ENCODE data around the gene EIF4G2. TPM values are rescaled to one million over a fixed set of nuclear protein-coding genes. Genes with fewer than 3 reads are reported as not detected.

The EIF4G2 gene
- total and polyA plus RNA-seq, 10 of the 15 experiments (the other 5 are each of a cell fraction or from before 2014, with no cell fraction given), result 210 to 1,104 (median 713) TPM

GRCh38 chr11:10847960-10848860 lies 39.5 kb upstream of the EIF4G2 start:
- no peak overlapping the region for H3K4me3 ChIP-seq
- POLR2A ChIA-PET, result interaction anchor here (0.9 to 1.5 kb wide), 4 partner anchors 10 to 39 kb away, joined by 3 to 11 read pairs (median 4); partner anchors contain the start of gene EIF4G2
- in situ Hi-C loops (cut with MboI) (no loop called here), intact Hi-C loops (cut with micrococcal nuclease; ENCODE audit: unreplicated experiment) (no loop called here)
- no TSS peak for BruUV-seq (replicated peaks)
- TF ChIP-seq IRF4 (IDR thresholded peaks at IDR 0.05; ENCODE audit: low read depth, low read length) (no peak), HCFC1 (IDR thresholded peaks at IDR 0.05; ENCODE audit: low read length) (no peak), MAX (IDR thresholded peaks at IDR 0.05; ENCODE audit: low read depth, low read length) (no peak), HDGF (IDR thresholded peaks at IDR 0.05) (no peak), NR2F1 (conservative IDR thresholded peaks at IDR 0.05) (no peak), EED (IDR thresholded peaks at IDR 0.05; ENCODE audit: low read depth) (no peak), POLR2A (IDR thresholded peaks at IDR 0.05; ENCODE audit: low read depth, low read length) (no peak), RBBP5 (conservative IDR thresholded peaks at IDR 0.05) (no peak), IRF3 (IDR thresholded peaks at IDR 0.05) (no peak), WRNIP1 (IDR thresholded peaks at IDR 0.05; ENCODE audit: borderline replicate concordance, low read depth, low read length) (no peak), RUNX3 (IDR thresholded peaks at IDR 0.05; ENCODE audit: low read length) (no peak), LARP7 (IDR thresholded peaks at IDR 0.05) (no peak), PAX8 (IDR thresholded peaks at IDR 0.05) (no peak), RAD21 (IDR thresholded peaks at IDR 0.05; ENCODE audit: insufficient read depth, low read depth, low read length) (no peak), EP300 (IDR thresholded peaks at IDR 0.05; ENCODE audit: borderline replicate concordance in 1 of 2, control insufficient read depth in 1 of 2, low read depth in 2 of 2, low read length in 2 of 2) (no peak)
- ATAC-seq, result no peak
- DNase-seq (ENCODE audit: low read depth, low spot score), result no peak
- H3K4me2 ChIP-seq (ENCODE audit: control insufficient read depth, insufficient read depth), result no peak overlapping the region
- H4K20me1 ChIP-seq (ENCODE audit: control insufficient read depth, insufficient read depth), result no peaks in the 10 kb centered on the region
- 100% methylated on average over 3 of the region's 3 CpGs for WGBS (ENCODE audit: insufficient coverage, insufficient replicate concordance, low lambda C conversion rate, missing lambda C conversion rate)
- SMC1A ChIA-PET (ENCODE audit: uncharacterized antibody, unreplicated experiment), result interaction anchor here (0.6 to 2.9 kb wide), 8 partner anchors 9 to 45 kb away, joined by 3 to 10 read pairs (median 3); no protein-coding TSS in a partner anchor
- no peaks in the 10 kb centered on the region for H3K27me3 ChIP-seq (replicated peaks in 1 of 2; ENCODE audit: control insufficient read depth in 2 of 2, insufficient read depth in 2 of 2, low read length in 1 of 2)
- H3K27ac ChIP-seq (ENCODE audit: control insufficient read depth, insufficient read depth), result no peak overlapping the region
- no peaks in the 10 kb centered on the region for H3K79me2 ChIP-seq (ENCODE audit: control insufficient read depth, insufficient read depth, low read length)
- no peak for FAIRE-seq
- no peaks in the 10 kb centered on the region for H3K9me3 ChIP-seq (replicated peaks; ENCODE audit: control insufficient read depth, insufficient read depth, low read length)
- peaks cover 0 to 5% of the 10 kb centered on the region in 2 experiments; a peak in 2 of 4 replicates for H3K36me3 ChIP-seq (ENCODE audit: control insufficient read depth in 2 of 2, insufficient read depth in 2 of 2, low read length in 1 of 2)
- no peak overlapping the region for H3K9ac ChIP-seq (ENCODE audit: control insufficient read depth, insufficient read depth, low read length)
- H3K4me1 ChIP-seq (ENCODE audit: control insufficient read depth, insufficient read depth, low read length), result no peaks in the 10 kb centered on the region
- CTCF ChIA-PET, result interaction anchor here (0.9 to 4.1 kb wide), 6 partner anchors 9 to 78 kb away, joined by 3 to 22 read pairs (median 5); partner anchors contain the start of gene ZBED5
- no peak overlapping the region for H2AFZ ChIP-seq (ENCODE audit: control insufficient read depth, low read depth, low read length)
- RAD21 ChIA-PET (ENCODE audit: unreplicated experiment), result interaction anchor here (1.3 kb wide), 1 partner anchor 10 kb away, joined by 3 read pairs; no protein-coding TSS in a partner anchor

All from GM12878 (cell line).